Measurements from ENCODE around the gene CADPS2. TPM values are rescaled to one million over a fixed set of nuclear protein-coding genes. Genes with fewer than 3 reads are reported as not detected.

Gene CADPS2
- total RNA-seq, 1 donor from 2014 or later, result 12.5 TPM

DNA sequence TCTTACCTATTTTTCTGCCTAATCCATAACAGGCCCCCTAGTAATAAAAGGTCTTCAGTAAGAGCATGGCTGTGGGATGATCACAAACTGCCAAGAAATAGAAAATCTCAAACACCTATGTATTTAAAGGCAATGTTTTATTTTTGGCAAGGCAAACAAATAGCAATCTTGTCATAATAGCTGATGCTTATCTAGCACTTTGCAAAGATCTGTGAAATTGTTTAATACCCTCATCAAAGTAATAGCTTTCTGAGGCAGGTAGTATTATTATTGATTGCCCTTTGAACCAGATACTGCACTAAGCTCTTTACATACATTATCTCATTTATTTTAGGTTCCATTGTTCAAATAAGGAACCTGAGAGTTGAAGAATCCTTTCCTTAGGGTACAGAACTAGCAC is 1.6 kb upstream of the CADPS2 start:
- Histone ChIP-seq H3K27me3 (ENCODE audit: control insufficient read depth in 3 of 3, insufficient read depth in 3 of 3, low read length in 3 of 3) (peaks cover 2 to 20% (median 7%) of the 10 kb centered on the region in 3 donors), H3K27ac (ENCODE audit: low read depth, low read length) (no peak overlapping the region), H3K9me3 (ENCODE audit: control insufficient read depth in 3 of 3, low read length in 3 of 3) (no peaks in the 10 kb centered on the region), H3K36me3 (ENCODE audit: control insufficient read depth in 3 of 3, insufficient read depth in 3 of 3, low read length in 3 of 3) (no peaks in the 10 kb centered on the region), H3K4me1 (ENCODE audit: control insufficient read depth in 3 of 3, insufficient read depth in 3 of 3, low read length in 3 of 3) (peaks cover 6 to 12% (median 8%) of the 10 kb centered on the region in 3 donors), H3K4me3 (ENCODE audit: low read length in 3 of 3) (no peak overlapping the region), H3K9ac (ENCODE audit: low read depth in 1 of 3, low read length in 3 of 3) (no peak overlapping the region)

GRCh38 chr7:122887198-122887597 is 938 bp upstream of the CADPS2 start:
- Histone ChIP-seq H3K4me3 (ENCODE audit: low read length in 3 of 3) (peak overlapping the region; percentile 77 to 83 (median 78)), H3K9me3 (ENCODE audit: control insufficient read depth in 3 of 3, low read length in 3 of 3) (no peaks in the 10 kb centered on the region), H3K27me3 (ENCODE audit: control insufficient read depth in 3 of 3, insufficient read depth in 3 of 3, low read length in 3 of 3) (peaks cover 2 to 23% (median 7%) of the 10 kb centered on the region in 3 donors), H3K4me1 (ENCODE audit: control insufficient read depth in 3 of 3, insufficient read depth in 3 of 3, low read length in 3 of 3) (peaks cover 6 to 12% (median 8%) of the 10 kb centered on the region in 3 donors), H3K9ac (ENCODE audit: low read depth in 1 of 3, low read length in 3 of 3) (peak overlapping the region in 2 of 3 donors; percentile 72 to 80), H3K27ac (ENCODE audit: low read depth, low read length) (no peak overlapping the region), H3K36me3 (ENCODE audit: control insufficient read depth in 3 of 3, insufficient read depth in 3 of 3, low read length in 3 of 3) (no peaks in the 10 kb centered on the region)

- Histone ChIP-seq H3K4me3 (ENCODE audit: low read length in 3 of 3) (peak overlapping the region; percentile 77 to 83 (median 78)), H3K9me3 (ENCODE audit: control insufficient read depth in 3 of 3, low read length in 3 of 3) (no peaks in the 10 kb centered on the region), H3K9ac (ENCODE audit: low read depth in 1 of 3, low read length in 3 of 3) (peak overlapping the region; percentile 72 to 80 (median 79)), H3K27me3 (ENCODE audit: control insufficient read depth in 3 of 3, insufficient read depth in 3 of 3, low read length in 3 of 3) (peaks cover 2 to 23% (median 7%) of the 10 kb centered on the region in 3 donors), H3K4me1 (ENCODE audit: control insufficient read depth in 3 of 3, insufficient read depth in 3 of 3, low read length in 3 of 3) (peaks cover 6 to 12% (median 8%) of the 10 kb centered on the region in 3 donors), H3K36me3 (ENCODE audit: control insufficient read depth in 3 of 3, insufficient read depth in 3 of 3, low read length in 3 of 3) (no peaks in the 10 kb centered on the region), H3K27ac (ENCODE audit: low read depth, low read length) (peak overlapping the region; percentile 57)
Observed at GRCh38 chr7:122885583-122886356, 490 bp downstream of the CADPS2 start.

DNA sequence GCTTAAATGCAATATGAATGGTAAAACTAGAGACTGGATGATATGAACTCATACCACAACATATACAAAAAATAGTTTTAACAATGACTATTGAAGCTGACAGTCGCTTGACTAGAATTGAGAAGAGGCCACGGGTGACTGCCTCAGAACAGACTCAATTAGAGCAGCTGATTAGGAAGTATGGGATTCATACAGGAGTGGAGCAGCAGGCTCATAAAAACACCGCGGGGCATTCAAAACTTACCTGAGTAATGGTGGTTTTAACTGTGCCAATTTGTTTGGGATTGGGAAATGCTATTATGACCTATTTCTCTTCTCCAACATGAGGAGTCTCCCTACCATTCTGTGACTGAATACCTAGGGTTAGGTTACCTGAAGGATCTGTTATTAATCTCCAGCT is 2.1 kb downstream of the CADPS2 start:
- Histone ChIP-seq H3K4me1 (ENCODE audit: control insufficient read depth in 3 of 3, insufficient read depth in 3 of 3, low read length in 3 of 3) (peaks cover 6 to 12% (median 8%) of the 10 kb centered on the region in 3 donors), H3K36me3 (ENCODE audit: control insufficient read depth in 3 of 3, insufficient read depth in 3 of 3, low read length in 3 of 3) (no peaks in the 10 kb centered on the region), H3K9me3 (ENCODE audit: control insufficient read depth in 3 of 3, low read length in 3 of 3) (no peaks in the 10 kb centered on the region), H3K27me3 (ENCODE audit: control insufficient read depth in 3 of 3, insufficient read depth in 3 of 3, low read length in 3 of 3) (peaks cover 2 to 21% (median 7%) of the 10 kb centered on the region in 3 donors), H3K27ac (ENCODE audit: low read depth, low read length) (no peak overlapping the region), H3K9ac (ENCODE audit: low read depth in 1 of 3, low read length in 3 of 3) (no peak overlapping the region), H3K4me3 (ENCODE audit: low read length in 3 of 3) (no peak overlapping the region)

DNA sequence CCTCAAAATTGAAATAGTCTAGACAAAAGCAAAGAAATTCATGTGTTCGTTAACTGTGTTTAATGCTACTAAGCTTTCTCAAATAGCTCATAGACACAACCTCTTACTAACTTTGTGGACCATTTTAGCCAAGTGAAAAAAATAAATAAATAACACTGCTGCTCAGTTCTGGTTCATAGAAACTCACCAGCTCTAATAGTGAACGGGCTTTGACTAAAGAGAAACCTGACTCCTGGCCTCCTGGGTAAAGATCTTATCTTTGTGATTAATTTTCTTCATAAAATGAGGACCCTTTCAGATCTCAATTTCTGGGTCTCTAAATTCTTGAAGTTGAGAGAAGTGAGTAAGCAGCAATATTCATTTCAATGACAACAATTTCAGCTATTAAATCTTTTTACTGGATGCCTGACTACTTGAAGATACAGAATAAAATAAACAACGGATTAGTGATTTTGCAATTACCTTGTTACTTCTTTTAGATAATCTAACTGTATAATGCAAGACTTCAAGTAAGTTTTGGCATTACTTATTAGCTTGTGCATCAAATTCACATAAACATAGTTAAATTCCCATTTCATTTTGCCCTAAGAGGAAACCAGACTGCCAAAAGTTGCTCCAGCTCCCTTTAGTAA is 3.1 kb downstream of the CADPS2 start:
- peaks cover 2 to 20% (median 7%) of the 10 kb centered on the region in 3 donors for H3K27me3 ChIP-seq (ENCODE audit: control insufficient read depth in 3 of 3, insufficient read depth in 3 of 3, low read length in 3 of 3)
- no peak overlapping the region for H3K9ac ChIP-seq (ENCODE audit: low read depth in 1 of 3, low read length in 3 of 3)
- H3K9me3 ChIP-seq (ENCODE audit: control insufficient read depth in 3 of 3, low read length in 3 of 3), result no peaks in the 10 kb centered on the region
- no peak overlapping the region for H3K27ac ChIP-seq (ENCODE audit: low read depth, low read length)
- H3K4me3 ChIP-seq (ENCODE audit: low read length in 3 of 3), result no peak overlapping the region
- no peaks in the 10 kb centered on the region for H3K36me3 ChIP-seq (ENCODE audit: control insufficient read depth in 3 of 3, insufficient read depth in 3 of 3, low read length in 3 of 3)
- peaks cover 6 to 12% (median 8%) of the 10 kb centered on the region in 3 donors for H3K4me1 ChIP-seq (ENCODE audit: control insufficient read depth in 3 of 3, insufficient read depth in 3 of 3, low read length in 3 of 3)

GRCh38 chr7:122881324-122881723 is 4.9 kb downstream of the CADPS2 start:
- Histone ChIP-seq H3K9me3 (ENCODE audit: control insufficient read depth in 3 of 3, low read length in 3 of 3) (no peaks in the 10 kb centered on the region), H3K36me3 (ENCODE audit: control insufficient read depth in 3 of 3, insufficient read depth in 3 of 3, low read length in 3 of 3) (no peaks in the 10 kb centered on the region), H3K27ac (ENCODE audit: low read depth, low read length) (no peak overlapping the region), H3K9ac (ENCODE audit: low read depth in 1 of 3, low read length in 3 of 3) (no peak overlapping the region), H3K27me3 (ENCODE audit: control insufficient read depth in 3 of 3, insufficient read depth in 3 of 3, low read length in 3 of 3) (peaks cover 2 to 13% (median 5%) of the 10 kb centered on the region in 3 donors), H3K4me1 (ENCODE audit: control insufficient read depth in 3 of 3, insufficient read depth in 3 of 3, low read length in 3 of 3) (peaks cover 0 to 6% (median 3%) of the 10 kb centered on the region in 3 donors), H3K4me3 (ENCODE audit: low read length in 3 of 3) (no peak overlapping the region)

DNA sequence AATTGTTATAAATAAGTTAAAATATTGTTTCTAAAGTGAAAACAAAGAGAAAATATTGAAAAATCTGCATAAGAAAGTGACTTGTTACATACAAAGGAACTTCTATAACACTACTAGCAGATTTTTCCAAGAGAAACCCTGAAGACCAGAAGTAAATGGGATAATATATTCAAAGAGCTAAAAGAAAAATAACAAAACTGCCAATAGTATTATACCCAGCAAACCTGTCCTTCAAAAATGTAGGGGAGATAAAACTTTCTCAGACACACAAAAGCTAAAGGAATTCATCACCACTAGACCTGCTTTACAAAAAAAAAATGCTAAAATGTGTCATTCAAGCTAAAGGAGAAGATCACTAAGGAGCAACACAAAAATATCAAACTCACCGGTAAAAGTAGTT is 17.0 kb downstream of the CADPS2 start:
- Histone ChIP-seq H3K27me3 (ENCODE audit: control insufficient read depth in 3 of 3, insufficient read depth in 3 of 3, low read length in 3 of 3) (no peaks in the 10 kb centered on the region), H3K27ac (ENCODE audit: low read depth, low read length) (no peak overlapping the region), H3K4me1 (ENCODE audit: control insufficient read depth in 3 of 3, insufficient read depth in 3 of 3, low read length in 3 of 3) (no peaks in the 10 kb centered on the region), H3K9ac (ENCODE audit: low read depth in 1 of 3, low read length in 3 of 3) (no peak overlapping the region), H3K9me3 (ENCODE audit: control insufficient read depth in 3 of 3, low read length in 3 of 3) (peaks cover 0 to 5% (median 0%) of the 10 kb centered on the region in 3 donors), H3K36me3 (ENCODE audit: control insufficient read depth in 3 of 3, insufficient read depth in 3 of 3, low read length in 3 of 3) (no peaks in the 10 kb centered on the region), H3K4me3 (ENCODE audit: low read length in 3 of 3) (no peak overlapping the region)

DNA sequence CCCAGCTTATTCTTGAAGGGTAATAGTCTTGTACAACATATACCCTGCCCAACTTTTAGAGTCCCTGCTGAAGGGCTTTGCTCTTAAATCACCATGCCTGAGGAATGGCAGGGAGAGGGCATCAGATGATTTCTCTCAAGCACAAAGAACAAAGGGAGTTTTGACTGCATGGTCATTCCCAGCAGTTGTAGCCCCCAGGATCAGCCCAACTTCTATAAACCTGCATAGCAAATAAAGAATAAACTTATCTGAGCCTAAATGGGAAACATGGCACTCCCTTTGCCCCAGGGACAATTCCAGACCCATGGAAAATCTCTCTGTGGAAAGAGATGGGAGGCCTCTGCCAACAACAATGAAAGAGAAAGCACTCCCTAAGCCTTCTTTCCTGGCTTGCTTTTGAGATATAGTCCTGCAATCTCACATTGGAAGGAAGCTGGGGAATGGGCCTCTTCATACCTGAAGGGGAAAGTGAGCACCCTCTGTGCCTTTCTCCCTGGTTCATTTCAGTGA is 18.7 kb downstream of the CADPS2 start:
- no peak overlapping the region for H3K27ac ChIP-seq (ENCODE audit: low read depth, low read length)
- peaks cover 0 to 5% (median 0%) of the 10 kb centered on the region in 3 donors for H3K9me3 ChIP-seq (ENCODE audit: control insufficient read depth in 3 of 3, low read length in 3 of 3)
- no peaks in the 10 kb centered on the region for H3K27me3 ChIP-seq (ENCODE audit: control insufficient read depth in 3 of 3, insufficient read depth in 3 of 3, low read length in 3 of 3)
- H3K4me3 ChIP-seq (ENCODE audit: low read length in 3 of 3), result no peak overlapping the region
- no peak overlapping the region for H3K9ac ChIP-seq (ENCODE audit: low read depth in 1 of 3, low read length in 3 of 3)
- H3K4me1 ChIP-seq (ENCODE audit: control insufficient read depth in 3 of 3, insufficient read depth in 3 of 3, low read length in 3 of 3), result no peaks in the 10 kb centered on the region
- no peaks in the 10 kb centered on the region for H3K36me3 ChIP-seq (ENCODE audit: control insufficient read depth in 3 of 3, insufficient read depth in 3 of 3, low read length in 3 of 3)

- H3K27me3 ChIP-seq (ENCODE audit: control insufficient read depth in 3 of 3, insufficient read depth in 3 of 3, low read length in 3 of 3), result no peaks in the 10 kb centered on the region
- no peak overlapping the region for H3K9ac ChIP-seq (ENCODE audit: low read depth in 1 of 3, low read length in 3 of 3)
- peaks cover 0 to 5% (median 0%) of the 10 kb centered on the region in 3 donors for H3K9me3 ChIP-seq (ENCODE audit: control insufficient read depth in 3 of 3, low read length in 3 of 3)
- H3K36me3 ChIP-seq (ENCODE audit: control insufficient read depth in 3 of 3, insufficient read depth in 3 of 3, low read length in 3 of 3), result no peaks in the 10 kb centered on the region
- H3K4me3 ChIP-seq (ENCODE audit: low read length in 3 of 3), result no peak overlapping the region
- no peak overlapping the region for H3K27ac ChIP-seq (ENCODE audit: low read depth, low read length)
- no peaks in the 10 kb centered on the region for H3K4me1 ChIP-seq (ENCODE audit: control insufficient read depth in 3 of 3, insufficient read depth in 3 of 3, low read length in 3 of 3)
Observed at GRCh38 chr7:122864838-122865237, 21.4 kb downstream of the CADPS2 start.

- Histone ChIP-seq H3K27me3 (ENCODE audit: control insufficient read depth in 3 of 3, insufficient read depth in 3 of 3, low read length in 3 of 3) (no peaks in the 10 kb centered on the region), H3K36me3 (ENCODE audit: control insufficient read depth in 3 of 3, insufficient read depth in 3 of 3, low read length in 3 of 3) (no peaks in the 10 kb centered on the region), H3K4me3 (ENCODE audit: low read length in 3 of 3) (no peak overlapping the region), H3K4me1 (ENCODE audit: control insufficient read depth in 3 of 3, insufficient read depth in 3 of 3, low read length in 3 of 3) (no peaks in the 10 kb centered on the region), H3K9me3 (ENCODE audit: control insufficient read depth in 3 of 3, low read length in 3 of 3) (peaks cover 0 to 2% (median 0%) of the 10 kb centered on the region in 3 donors), H3K27ac (ENCODE audit: low read depth, low read length) (no peak overlapping the region), H3K9ac (ENCODE audit: low read depth in 1 of 3, low read length in 3 of 3) (no peak overlapping the region)
Observed at GRCh38 chr7:122864016-122864415, 22.2 kb downstream of the CADPS2 start.

All from skeletal muscle tissue (tissue), 4 donors.